CD4-positive, CD25-positive, alpha-beta regulatory T cell (primary cell): ENCODE results near the gene CCDC178. TPM values are rescaled to one million over a fixed set of nuclear protein-coding genes. Genes with fewer than 3 reads are reported as not detected.

Source experiments
- ATAC-seq, 2 donors: fragments of 150-1000 bp; cut with Tn5 transposase; one replicate each; pipeline ENCODE4 v1.10.0; 2021; ENCODE audit warnings: low read depth in 2 of 2, moderate number of reproducible peaks in 2 of 2, moderate library complexity in 1 of 2
- DNase-seq, 3 donors: peaks; one replicate each; pipeline versions ENCODE4 v3.0.0 to v3.0.0-alpha.2; 2012 to 2022; ENCODE audit warnings: mixed read lengths in 1 of 3
- H3K27ac ChIP-seq: one replicate; pipeline ENCODE4 v1.7.0; 2013; ENCODE audit warnings: mild to moderate bottlenecking, low read length; ENCODE audit not compliant: insufficient read depth, poor library complexity, severe bottlenecking
- H3K27me3 ChIP-seq: one replicate; pipeline ENCODE4 v1.7.0; 2013; ENCODE audit warnings: low read length; ENCODE audit not compliant: control insufficient read depth, insufficient read depth
- H3K36me3 ChIP-seq: one replicate; pipeline ENCODE4 v1.7.0; 2013; ENCODE audit warnings: mild to moderate bottlenecking, low read length, moderate library complexity; ENCODE audit not compliant: control insufficient read depth, insufficient read depth
- H3K4me1 ChIP-seq: 2 replicates; pipeline ENCODE4 v1.7.0; 2013; ENCODE audit warnings: mild to moderate bottlenecking, low read length; ENCODE audit not compliant: insufficient read depth, control insufficient read depth, poor library complexity, severe bottlenecking
- H3K4me3 ChIP-seq: one replicate; pipeline ENCODE4 v1.7.0; 2013; ENCODE audit warnings: low read depth, mild to moderate bottlenecking, low read length, moderate library complexity
- H3K9me3 ChIP-seq, 2 experiments: 1 replicate in 1 of 2; 2 replicates in 1 of 2; pipeline ENCODE4 v1.7.0; 2013; ENCODE audit warnings: low read length in 2 of 2, mild to moderate bottlenecking in 1 of 2, moderate library complexity in 1 of 2; ENCODE audit not compliant: control insufficient read depth in 2 of 2
- H3K27ac Mint-ChIP-seq, 3 donors: one replicate each; pipeline ENCODE4 v1.8.0; 2020 to 2022; ENCODE audit warnings: mild to moderate bottlenecking in 3 of 3, mixed read lengths in 3 of 3, moderate library complexity in 2 of 3
- H3K27me3 Mint-ChIP-seq: one replicate; pipeline ENCODE4 v1.8.0; 2022; ENCODE audit warnings: mild to moderate bottlenecking, mixed read lengths
- H3K36me3 Mint-ChIP-seq: one replicate; pipeline ENCODE4 v1.8.0; 2020; ENCODE audit warnings: mixed read lengths
- H3K4me1 Mint-ChIP-seq, 4 donors: one replicate each; pipeline ENCODE4 v1.8.0; 2020 to 2022; ENCODE audit warnings: mixed read lengths in 4 of 4, mild to moderate bottlenecking in 1 of 4
- H3K4me3 Mint-ChIP-seq, 4 donors: one replicate each; pipeline ENCODE4 v1.8.0; 2020 to 2022; ENCODE audit warnings: mild to moderate bottlenecking in 4 of 4, mixed read lengths in 4 of 4, moderate library complexity in 3 of 4
- H3K9me3 Mint-ChIP-seq, 7 donors: one replicate each; pipeline ENCODE4 v1.8.0; 2020 to 2022; ENCODE audit warnings: mixed read lengths in 7 of 7, mild to moderate bottlenecking in 3 of 7, moderate library complexity in 2 of 7
- polyA plus RNA-seq, 4 donors: library from polyadenylated mRNA; unstranded; fragments of 300-500 nt; fragmentation: Illumina TruSeq; gene quantifications; one replicate each; pipeline ENCODE4 v1.2.3, GENCODE V29; 2021
- total RNA-seq: library from RNA; stranded (reverse); gene quantifications from one replicate; pipeline ENCODE4 v1.2.3, GENCODE V29; 2022

CCDC178 gene
- total and polyA plus RNA-seq, 5 donors from 2014 or later: not detected

GRCh38 chr18:33146014-33146413, 294.5 kb downstream of the CCDC178 start:
- Histone ChIP-seq H3K36me3 (no peaks in the 10 kb centered on the region), H3K4me1 (no peaks in the 10 kb centered on the region), H3K27ac (no peak overlapping the region), H3K27me3 (no peaks in the 10 kb centered on the region), H3K4me3 (no peak overlapping the region), H3K9me3 (peaks cover 0 to 5% of the 10 kb centered on the region in 2 experiments)
- no peaks in the 10 kb centered on the region for H3K36me3 Mint-ChIP-seq
- DNase-seq (no peak), ATAC-seq (no peak)
- no peaks in the 10 kb centered on the region for H3K27me3 Mint-ChIP-seq
- H3K4me1 Mint-ChIP-seq: no peaks in the 10 kb centered on the region
- peaks cover 4 to 20% (median 12%) of the 10 kb centered on the region in 7 donors for H3K9me3 Mint-ChIP-seq
- no peak overlapping the region for H3K4me3 Mint-ChIP-seq
- H3K27ac Mint-ChIP-seq: no peak overlapping the region

- Mint-ChIP-seq H3K4me3 (no peak overlapping the region), H3K4me1 (no peaks in the 10 kb centered on the region), H3K27me3 (no peaks in the 10 kb centered on the region), H3K9me3 (peaks cover 0 to 33% (median 8%) of the 10 kb centered on the region in 7 donors), H3K27ac (no peak overlapping the region), H3K36me3 (no peaks in the 10 kb centered on the region)
- H3K27me3 ChIP-seq: no peaks in the 10 kb centered on the region
- ATAC-seq: no peak
- no peak overlapping the region for H3K27ac ChIP-seq
- H3K9me3 ChIP-seq: peaks cover 0 to 2% of the 10 kb centered on the region in 2 experiments
- H3K4me1 ChIP-seq: no peaks in the 10 kb centered on the region
- no peak for DNase-seq
- H3K36me3 ChIP-seq: no peaks in the 10 kb centered on the region
- no peak overlapping the region for H3K4me3 ChIP-seq
These were observed 304.4 kb downstream of the CCDC178 start for GRCh38 chr18:33135951-33136660.

GRCh38 chr18:33132657-33133056, 307.9 kb downstream of the CCDC178 start:
- H3K27ac ChIP-seq: no peak overlapping the region
- H3K27me3 Mint-ChIP-seq: no peaks in the 10 kb centered on the region
- H3K9me3 Mint-ChIP-seq: peaks cover 0 to 9% (median 1%) of the 10 kb centered on the region in 7 donors
- H3K36me3 Mint-ChIP-seq: no peaks in the 10 kb centered on the region
- ATAC-seq: no peak
- no peaks in the 10 kb centered on the region for H3K36me3 ChIP-seq
- no peaks in the 10 kb centered on the region for H3K27me3 ChIP-seq
- no peaks in the 10 kb centered on the region for H3K4me1 ChIP-seq
- no peaks in the 10 kb centered on the region for H3K4me1 Mint-ChIP-seq
- H3K4me3 ChIP-seq: no peak overlapping the region
- no peak overlapping the region for H3K4me3 Mint-ChIP-seq
- no peak overlapping the region for H3K27ac Mint-ChIP-seq
- H3K9me3 ChIP-seq: peaks cover 0 to 2% of the 10 kb centered on the region in 2 experiments
- no peak for DNase-seq

GRCh38 chr18:33128581-33128980, 311.9 kb downstream of the CCDC178 start:
- no peak for ATAC-seq
- Histone ChIP-seq H3K4me1 (no peaks in the 10 kb centered on the region), H3K9me3 (no peaks in the 10 kb centered on the region), H3K27me3 (no peaks in the 10 kb centered on the region), H3K27ac (no peak overlapping the region), H3K4me3 (no peak overlapping the region), H3K36me3 (no peaks in the 10 kb centered on the region)
- Mint-ChIP-seq H3K36me3 (no peaks in the 10 kb centered on the region), H3K4me1 (no peaks in the 10 kb centered on the region), H3K27ac (no peak overlapping the region), H3K9me3 (peaks cover 0 to 3% (median 0%) of the 10 kb centered on the region in 7 donors), H3K4me3 (no peak overlapping the region), H3K27me3 (no peaks in the 10 kb centered on the region)
- no peak for DNase-seq

GRCh38 chr18:33123862-33124518, 316.5 kb downstream of the CCDC178 start:
- Mint-ChIP-seq H3K27ac (no peak overlapping the region), H3K27me3 (no peaks in the 10 kb centered on the region), H3K36me3 (no peaks in the 10 kb centered on the region), H3K4me1 (no peaks in the 10 kb centered on the region), H3K4me3 (no peak overlapping the region), H3K9me3 (peaks cover 0 to 1% (median 0%) of the 10 kb centered on the region in 7 donors)
- Histone ChIP-seq H3K4me1 (no peaks in the 10 kb centered on the region), H3K27me3 (no peaks in the 10 kb centered on the region), H3K4me3 (no peak overlapping the region), H3K36me3 (no peaks in the 10 kb centered on the region), H3K27ac (no peak overlapping the region), H3K9me3 (no peaks in the 10 kb centered on the region)
- no peak for DNase-seq
- no peak for ATAC-seq

GRCh38 chr18:33116376-33116775, 324.1 kb downstream of the CCDC178 start:
- no peaks in the 10 kb centered on the region for H3K36me3 ChIP-seq
- H3K36me3 Mint-ChIP-seq: no peaks in the 10 kb centered on the region
- H3K27me3 ChIP-seq: no peaks in the 10 kb centered on the region
- no peaks in the 10 kb centered on the region for H3K4me1 ChIP-seq
- DNase-seq (no peak), ATAC-seq (no peak)
- H3K27me3 Mint-ChIP-seq: no peaks in the 10 kb centered on the region
- no peak overlapping the region for H3K27ac Mint-ChIP-seq
- H3K4me3 ChIP-seq: no peak overlapping the region
- peaks cover 0 to 2% of the 10 kb centered on the region in 2 experiments for H3K9me3 ChIP-seq
- H3K27ac ChIP-seq: no peak overlapping the region
- peaks cover 0 to 23% (median 3%) of the 10 kb centered on the region in 7 donors for H3K9me3 Mint-ChIP-seq
- H3K4me1 Mint-ChIP-seq: no peaks in the 10 kb centered on the region
- no peak overlapping the region for H3K4me3 Mint-ChIP-seq

- H3K27me3 ChIP-seq: no peaks in the 10 kb centered on the region
- Mint-ChIP-seq H3K4me3 (no peak overlapping the region), H3K36me3 (no peaks in the 10 kb centered on the region), H3K4me1 (no peaks in the 10 kb centered on the region), H3K27ac (no peak overlapping the region), H3K27me3 (no peaks in the 10 kb centered on the region), H3K9me3 (peaks cover 0 to 23% (median 3%) of the 10 kb centered on the region in 7 donors)
- DNase-seq (no peak), ATAC-seq (no peak)
- peaks cover 0 to 2% of the 10 kb centered on the region in 2 experiments for H3K9me3 ChIP-seq
- no peaks in the 10 kb centered on the region for H3K36me3 ChIP-seq
- no peaks in the 10 kb centered on the region for H3K4me1 ChIP-seq
- no peak overlapping the region for H3K27ac ChIP-seq
- H3K4me3 ChIP-seq: no peak overlapping the region
These were observed 324.6 kb downstream of the CCDC178 start for GRCh38 chr18:33115917-33116316.

GRCh38 chr18:33115476-33115875, 325.0 kb downstream of the CCDC178 start:
- H3K27ac Mint-ChIP-seq: no peak overlapping the region
- ATAC-seq (no peak), DNase-seq (no peak)
- H3K4me3 ChIP-seq: no peak overlapping the region
- H3K4me1 Mint-ChIP-seq: no peaks in the 10 kb centered on the region
- no peaks in the 10 kb centered on the region for H3K27me3 Mint-ChIP-seq
- no peak overlapping the region for H3K4me3 Mint-ChIP-seq
- no peaks in the 10 kb centered on the region for H3K27me3 ChIP-seq
- peaks cover 0 to 2% of the 10 kb centered on the region in 2 experiments for H3K9me3 ChIP-seq
- no peaks in the 10 kb centered on the region for H3K36me3 Mint-ChIP-seq
- H3K27ac ChIP-seq: no peak overlapping the region
- H3K4me1 ChIP-seq: no peaks in the 10 kb centered on the region
- no peaks in the 10 kb centered on the region for H3K36me3 ChIP-seq
- H3K9me3 Mint-ChIP-seq: peaks cover 0 to 23% (median 3%) of the 10 kb centered on the region in 7 donors
